Stimulated activated CD4-positive, alpha-beta T cell treated with anti-CD3 and anti-CD28 coated beads, Interleukin-15, amount 100 ng/mL, for 24 hours (primary cell): ENCODE measurements around the gene SH2D7.
"Not testable (repeated sequence)": the region's sequence is repeated elsewhere in the genome, so short reads cannot be mapped to it uniquely, and the experiment has no call there.

ENCODE experiments used
- DNase-seq: peaks from one replicate; pipeline ENCODE4 v3.0.0-alpha.2; 2020

Gene SH2D7

DNA sequence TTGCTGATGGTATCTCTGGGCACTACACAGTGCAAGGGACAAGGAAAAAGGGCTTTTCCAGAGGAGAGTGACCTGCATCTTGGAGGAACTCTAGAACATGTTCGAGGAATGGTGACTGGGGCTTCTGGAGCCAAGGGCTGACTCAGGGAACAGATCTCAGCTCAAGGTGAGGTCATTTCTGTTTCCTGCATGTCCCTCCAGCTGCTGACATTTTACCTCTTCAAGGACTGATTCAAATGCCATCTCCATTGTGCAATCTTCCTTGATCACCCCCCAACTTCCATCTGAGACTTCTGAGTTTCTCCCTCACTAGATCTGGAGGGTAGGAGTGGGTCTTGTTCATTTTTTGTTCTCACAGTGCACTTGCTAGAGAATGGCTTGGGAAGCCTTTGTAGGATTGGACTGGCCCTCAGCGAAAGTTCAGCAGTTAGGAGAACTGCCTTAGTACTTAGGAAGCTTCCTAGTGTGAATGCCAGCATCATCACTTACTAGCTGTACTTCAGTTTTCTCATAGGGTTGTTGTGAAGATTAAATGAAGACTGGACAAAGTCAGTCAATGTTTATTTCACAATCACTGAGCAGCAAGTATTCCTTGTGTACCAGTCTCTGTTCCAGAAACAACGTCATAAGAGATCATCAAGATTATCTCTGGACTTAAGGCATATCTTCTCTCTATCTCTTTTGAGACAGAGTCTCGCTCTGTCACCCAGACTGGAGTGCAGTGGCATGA lies 54.2 kb downstream of the SH2D7 start:
- no peak for DNase-seq

- no peak for DNase-seq
Observed at GRCh38 chr15:78147566-78147965, 55.2 kb downstream of the SH2D7 start.

DNA sequence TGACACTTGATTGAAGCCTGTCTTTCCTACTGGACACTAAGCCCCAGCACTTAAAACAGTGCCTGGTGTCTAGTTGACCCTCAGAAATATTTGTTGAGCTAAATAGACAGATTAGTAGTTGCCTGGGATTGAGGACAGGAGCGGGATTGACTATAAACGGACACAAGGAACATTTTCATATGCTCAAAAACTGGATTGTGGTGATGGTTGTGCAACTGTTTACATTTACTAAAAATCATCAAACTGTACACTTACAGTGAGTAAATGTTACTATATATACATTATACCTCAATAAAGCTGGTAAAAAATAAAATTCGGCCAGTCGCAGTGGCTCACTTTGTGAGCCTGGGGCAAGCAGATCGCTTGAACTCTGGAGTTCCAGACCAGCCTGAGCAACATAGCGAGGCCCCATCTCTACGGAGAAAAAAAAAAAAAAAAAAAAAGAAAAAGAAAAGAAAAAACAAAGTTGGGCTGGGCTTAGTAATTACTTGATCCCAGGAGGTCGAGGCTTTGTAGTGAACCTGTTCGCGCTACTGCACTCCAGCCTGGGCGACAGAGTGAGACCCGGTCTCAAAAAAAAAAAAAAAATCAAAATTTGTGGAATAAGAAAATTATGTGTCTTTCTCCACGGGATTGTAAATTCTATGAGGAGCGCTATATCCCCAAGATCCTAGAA lies 56.2 kb downstream of the SH2D7 start:
- no peak for DNase-seq

- DNase-seq: peak; percentile 100
Observed at GRCh38 chr15:78149068-78149804, 56.9 kb downstream of the SH2D7 start, which contains the start of gene IDH3A. IDH3A (plus strand) TSS chr15:78149362; CDS start chr15:78149404, 42 bp downstream.

GRCh38 chr15:78149805-78150751 lies 57.7 kb downstream of the SH2D7 start:
- DNase-seq: no peak

GRCh38 chr15:78151075-78151474 lies 58.7 kb downstream of the SH2D7 start:
- not testable (repeated sequence) for DNase-seq
